IPS-18c (cell line): ENCODE data around the gene DKKL1.
"Not testable (repeated sequence)": the region's sequence is repeated elsewhere in the genome, so short reads cannot be mapped to it uniquely, and the experiment has no call there.

Experiments used
- H3K4me3 ChIP-seq: 2 replicates; pipeline ENCODE4 v1.7.0; 2013; ENCODE audit warnings: low read depth, mild to moderate bottlenecking, low read length, moderate library complexity; ENCODE audit not compliant: insufficient read depth
- H3K9me3 ChIP-seq: one replicate; pipeline ENCODE4 v1.6.1; 2013; ENCODE audit warnings: mild to moderate bottlenecking, low read length, moderate library complexity; ENCODE audit not compliant: control insufficient read depth, insufficient read depth

Gene DKKL1

DNA sequence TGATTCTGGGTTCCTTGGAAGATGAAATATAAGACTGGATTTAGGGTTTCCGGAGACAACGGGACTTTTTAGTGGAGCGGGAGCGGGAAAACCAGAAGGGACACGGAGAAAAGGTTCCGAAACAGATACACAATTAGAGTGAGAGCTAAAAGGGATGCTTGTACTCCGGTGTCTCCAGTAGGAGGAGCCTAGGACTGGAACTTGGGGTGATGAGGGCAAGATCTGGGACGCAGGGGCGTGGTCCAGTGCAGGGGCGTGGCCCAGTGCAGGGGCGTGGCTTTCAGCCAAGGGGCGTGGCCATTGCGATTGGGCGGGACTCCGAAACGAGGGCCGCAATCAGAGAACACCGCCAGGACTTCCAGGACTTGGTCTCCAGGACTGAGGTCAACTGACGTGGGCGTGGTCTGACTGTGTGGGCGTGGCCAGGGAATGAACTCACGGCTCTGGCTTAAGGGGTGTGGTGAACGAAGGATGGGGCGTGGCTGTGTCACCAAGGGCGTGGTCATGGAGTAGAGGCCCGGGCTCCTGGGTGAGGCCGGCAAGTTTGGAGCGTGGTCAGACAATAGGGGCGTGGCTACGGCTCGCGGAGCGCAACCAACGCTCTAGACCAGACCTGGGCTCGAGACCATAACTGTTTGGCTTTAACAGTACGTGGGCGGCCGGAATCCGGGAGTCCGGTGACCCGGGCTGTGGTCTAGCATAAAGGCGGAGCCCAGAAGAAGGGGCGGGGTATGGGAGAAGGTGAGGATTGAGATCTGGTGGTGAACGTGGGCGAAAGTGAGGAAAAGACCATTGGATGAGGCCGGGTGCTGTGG lies at the start of gene DKKL1:
Gene DKKL1, plus strand, starts transcription at position 610 of the 815 bp plus-strand sequence. Its CDS starts 122 bp downstream, at position 732.
- H3K9me3 ChIP-seq: no peaks in the 10 kb centered on the region
- peak within 1 kb of the TSS; percentile 97 for H3K4me3 ChIP-seq

GRCh38 chr19:49315111-49315510 lies 48.6 kb upstream of the DKKL1 start:
- Histone ChIP-seq H3K4me3 (no peak overlapping the region), H3K9me3 (peaks cover 3% of the 10 kb centered on the region)

DNA sequence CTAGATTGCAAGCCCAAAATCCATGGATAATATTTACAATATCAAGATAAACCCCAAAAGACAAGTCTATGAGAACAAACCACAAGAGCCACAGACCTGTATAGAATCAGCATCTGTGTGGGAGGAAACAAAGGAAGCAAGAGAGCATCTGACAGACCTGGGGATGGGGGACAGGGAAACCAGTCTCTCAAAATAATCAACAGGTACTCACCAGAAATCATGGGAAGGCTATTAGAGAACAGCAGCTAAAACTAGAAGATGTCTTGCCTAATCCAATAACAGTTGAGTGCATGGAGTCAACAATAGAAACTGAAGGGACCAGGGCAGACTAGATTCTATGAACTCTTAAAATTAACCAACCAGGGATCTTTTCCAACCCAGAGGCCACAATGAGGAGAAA lies 47.4 kb upstream of the DKKL1 start:
- peaks cover 3% of the 10 kb centered on the region for H3K9me3 ChIP-seq
- H3K4me3 ChIP-seq: no peak overlapping the region

GRCh38 chr19:49318296-49318695 lies 45.4 kb upstream of the DKKL1 start:
- Histone ChIP-seq H3K4me3 (no peak overlapping the region), H3K9me3 (peaks cover 5% of the 10 kb centered on the region)

DNA sequence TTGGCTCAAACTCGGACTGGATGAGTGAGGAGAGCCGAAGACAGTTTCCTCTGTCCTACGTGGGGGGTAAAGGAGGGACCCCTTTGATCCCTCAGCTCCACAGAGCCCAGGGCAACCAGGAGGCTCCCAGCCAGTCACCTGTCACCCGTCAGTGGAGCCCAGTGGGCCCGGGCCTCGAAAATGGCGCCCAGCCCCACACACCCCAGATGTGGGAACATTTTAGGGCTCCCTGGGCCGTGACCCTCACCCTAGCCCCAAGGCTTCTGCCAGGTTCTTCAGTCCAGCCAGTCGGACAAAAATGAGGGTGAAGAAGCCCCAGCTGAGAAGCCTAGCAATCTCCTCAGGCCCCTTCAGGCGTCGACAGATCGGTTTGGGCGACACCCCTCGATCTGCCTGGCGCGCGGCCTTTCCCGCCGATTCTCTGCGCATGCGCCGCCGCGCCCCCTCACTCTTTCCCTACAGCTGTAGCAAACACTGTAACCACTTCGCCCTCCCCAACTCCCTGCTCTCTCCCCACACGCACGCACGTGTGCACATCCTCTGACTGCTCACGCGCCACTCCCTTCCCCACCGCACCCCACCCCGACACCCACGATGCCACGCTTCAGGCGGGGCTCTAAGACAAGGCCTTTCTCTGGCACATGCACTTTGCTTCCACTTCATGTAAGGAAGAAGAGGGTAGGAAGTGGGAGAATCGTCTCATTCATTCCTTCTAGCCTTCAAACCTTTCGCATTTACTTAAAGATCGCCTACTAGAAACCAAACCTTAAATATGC lies 38.7 kb upstream of the DKKL1 start, which contains the start of gene SLC6A16:
Gene SLC6A16, minus strand, starts transcription at position 391 of the 776 bp plus-strand sequence. CDS start 13,844 bp downstream, outside the sequence.
- Histone ChIP-seq H3K4me3 (no peak within 1 kb of the TSS), H3K9me3 (peaks cover 2% of the 10 kb centered on the region)

GRCh38 chr19:49325756-49326155 lies 37.9 kb upstream of the DKKL1 start:
- not testable (repeated sequence) for H3K4me3 ChIP-seq, H3K9me3 ChIP-seq

GRCh38 chr19:49326165-49326704 lies 37.4 kb upstream of the DKKL1 start:
- H3K9me3 ChIP-seq: peaks cover 2% of the 10 kb centered on the region

GRCh38 chr19:49327878-49328544 lies 35.7 kb upstream of the DKKL1 start:
- H3K9me3 ChIP-seq: no peaks in the 10 kb centered on the region
- no peak overlapping the region for H3K4me3 ChIP-seq

More at GRCh38 chr19:49326165-49326704, 37.4 kb upstream of the DKKL1 start:
- no peak overlapping the region for H3K4me3 ChIP-seq

DNA sequence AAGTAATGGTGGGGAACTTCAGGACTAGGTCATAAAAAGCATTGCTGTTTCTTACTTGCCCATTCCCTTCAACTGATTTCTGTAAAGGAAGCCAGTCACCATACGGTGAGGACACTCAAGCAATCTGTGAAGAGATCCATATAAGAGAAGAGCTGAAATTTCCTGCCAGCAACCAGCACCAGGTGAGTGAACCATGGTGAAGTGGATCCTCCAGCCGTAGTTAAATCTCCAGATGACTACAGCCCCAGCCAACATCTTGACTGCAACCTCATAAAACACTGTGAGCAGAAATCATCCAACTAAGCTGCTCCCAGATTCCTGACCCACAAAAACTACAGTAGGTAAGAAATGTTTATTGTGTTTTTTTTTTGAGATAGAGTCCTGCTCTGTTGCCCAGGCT lies 34.9 kb upstream of the DKKL1 start:
- Histone ChIP-seq H3K4me3 (no peak overlapping the region), H3K9me3 (no peaks in the 10 kb centered on the region)

DNA sequence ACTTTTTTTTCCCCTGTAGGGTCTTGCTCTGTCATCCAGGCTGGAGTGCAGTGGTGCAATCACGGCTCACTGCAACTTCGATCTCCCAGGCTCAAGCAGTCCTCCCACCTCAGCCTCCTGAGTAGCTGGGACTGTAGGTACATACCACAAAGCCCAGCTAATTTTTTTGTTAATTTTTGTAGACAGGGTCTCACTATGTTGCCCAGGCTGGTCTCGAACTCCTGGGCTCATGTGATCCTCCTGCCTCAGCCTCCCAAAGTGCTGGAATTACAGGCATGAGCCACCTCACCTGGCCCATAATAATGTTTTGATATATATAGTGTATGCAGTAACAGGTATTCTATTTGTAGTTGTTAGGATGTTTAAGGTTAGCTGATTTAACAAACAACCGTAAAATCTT lies 32.5 kb upstream of the DKKL1 start:
- not testable (repeated sequence) for H3K4me3 ChIP-seq, H3K9me3 ChIP-seq

DNA sequence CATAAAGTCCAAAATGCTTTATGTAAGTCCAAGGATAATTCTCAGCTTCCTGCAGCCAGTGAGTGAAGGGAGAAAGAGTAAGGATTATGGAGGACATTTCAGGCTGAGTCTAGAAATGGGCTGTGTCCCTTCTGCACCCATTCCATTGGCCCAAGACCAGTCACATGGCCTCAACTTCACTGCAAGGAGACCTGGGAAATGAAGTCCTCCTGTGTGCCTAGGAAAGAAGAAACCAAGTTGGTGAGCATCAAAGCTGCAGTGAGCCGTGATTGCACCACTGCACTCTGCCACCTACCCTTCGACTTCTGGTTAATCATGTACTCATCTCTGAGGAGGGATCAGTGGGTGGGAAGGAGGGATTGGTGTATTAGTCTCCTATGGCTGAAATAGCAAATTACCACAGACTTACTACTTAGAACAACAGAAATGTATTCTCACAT lies 32.0 kb upstream of the DKKL1 start:
- Histone ChIP-seq H3K4me3 (no peak overlapping the region), H3K9me3 (no peaks in the 10 kb centered on the region)

DNA sequence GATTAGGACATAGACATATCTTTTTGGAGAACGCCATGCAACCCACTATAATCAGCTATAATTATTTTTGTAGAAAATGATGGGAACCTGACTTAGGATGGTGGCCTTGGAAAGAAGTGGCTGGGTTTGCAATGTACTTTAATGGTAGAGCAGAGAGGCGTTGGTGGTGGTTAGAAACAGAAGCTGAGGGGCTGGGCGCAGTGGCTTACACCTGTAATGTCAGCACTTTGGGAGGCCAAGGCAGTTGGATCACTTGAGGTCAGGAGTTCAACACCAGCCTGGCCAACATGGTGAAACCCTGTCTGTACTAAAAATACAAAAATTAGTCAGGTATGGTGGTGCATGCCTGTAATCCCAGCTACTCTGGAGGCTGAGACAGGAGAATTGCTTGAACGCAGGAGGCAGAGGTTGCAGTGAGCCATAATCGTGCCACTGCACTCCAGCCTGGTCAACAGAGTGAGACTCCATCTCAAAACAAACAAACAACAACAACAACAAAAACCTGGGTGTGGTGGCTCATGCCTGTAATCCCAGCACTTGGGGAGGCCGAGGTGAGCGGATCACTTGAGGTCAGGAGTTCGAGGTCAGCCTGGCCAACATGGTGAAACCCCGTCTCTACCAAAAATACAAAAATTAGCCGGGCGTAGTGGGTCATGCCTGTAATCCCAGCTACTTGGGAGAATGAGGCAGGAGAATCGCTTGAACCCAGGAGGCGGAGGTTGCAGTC lies 30.8 kb upstream of the DKKL1 start:
- H3K4me3 ChIP-seq, H3K9me3 ChIP-seq: not testable (repeated sequence)

DNA sequence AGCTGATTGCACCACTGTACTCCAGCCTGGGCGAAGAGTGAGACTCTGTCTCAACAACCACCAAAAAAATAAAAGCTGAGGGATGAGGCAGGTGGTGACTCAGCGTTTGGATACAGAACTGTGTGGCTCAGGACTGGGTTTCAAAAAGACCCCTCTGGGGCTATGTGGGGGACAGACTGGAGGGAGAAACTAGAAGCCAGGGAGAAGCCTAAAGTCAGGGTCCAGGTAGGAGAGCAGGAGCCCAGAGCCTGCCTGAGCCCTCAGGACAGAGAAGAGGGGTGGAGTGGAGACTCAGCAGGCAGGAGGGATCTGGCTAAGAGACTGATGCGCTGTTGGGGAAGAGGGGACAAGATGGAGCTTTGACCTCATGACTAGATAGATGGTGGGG lies 30.3 kb upstream of the DKKL1 start:
- no peak overlapping the region for H3K4me3 ChIP-seq

GRCh38 chr19:49333811-49334288 lies 29.8 kb upstream of the DKKL1 start:
- Histone ChIP-seq H3K9me3 (no peaks in the 10 kb centered on the region), H3K4me3 (no peak overlapping the region)

More for the DNA sequence above, 30.3 kb upstream of the DKKL1 start:
- no peaks in the 10 kb centered on the region for H3K9me3 ChIP-seq

DNA sequence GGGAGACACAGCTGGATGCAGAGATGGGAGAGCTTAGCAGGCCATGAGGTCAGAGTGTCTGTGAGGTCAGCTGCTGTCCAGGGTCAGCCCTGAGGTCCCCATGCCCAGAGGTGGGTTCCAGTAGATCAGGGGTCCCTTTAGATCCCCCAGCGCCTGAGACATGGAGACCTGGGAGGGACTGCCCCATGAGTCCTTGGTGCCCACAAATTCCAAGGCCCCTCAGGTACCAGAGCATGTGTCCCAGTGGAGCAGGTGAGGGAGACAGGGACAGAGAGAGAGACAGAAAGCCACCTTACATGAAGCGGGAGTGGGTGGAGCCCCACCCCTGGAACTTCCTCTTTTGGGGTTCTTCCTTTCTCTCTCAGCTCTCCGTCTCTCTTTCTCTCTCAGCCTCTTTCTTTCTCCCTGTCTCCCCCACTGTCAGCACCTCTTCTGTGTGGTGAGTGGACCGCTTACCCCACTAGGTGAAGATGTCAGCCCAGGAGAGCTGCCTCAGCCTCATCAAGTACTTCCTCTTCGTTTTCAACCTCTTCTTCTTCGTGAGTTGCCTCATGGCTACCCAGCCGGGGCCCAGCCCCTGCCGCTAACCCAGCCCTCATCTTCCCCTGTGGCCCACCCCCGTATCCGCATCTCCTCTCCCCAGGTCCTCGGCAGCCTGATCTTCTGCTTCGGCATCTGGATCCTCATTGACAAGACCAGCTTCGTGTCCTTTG lies 28.4 kb upstream of the DKKL1 start, which contains the start of gene CD37:
Gene CD37, plus strand, starts transcription at position 336 of the 713 bp plus-strand sequence. Its CDS starts 135 bp downstream, at position 471.
- Histone ChIP-seq H3K4me3 (no peak within 1 kb of the TSS), H3K9me3 (no peaks in the 10 kb centered on the region)
